H1 (cell line): ENCODE measurements around the gene MATR3. TPM values are rescaled to one million over a fixed set of nuclear protein-coding genes. Genes with fewer than 3 reads are reported as not detected.

ENCODE experiments used
- CTCF ChIA-PET: fragments of 300-600 bp; sonication (Branson Sonifier 250); formaldehyde crosslinking; loops from one replicate; lab custom pipeline; 2021; ENCODE audit not compliant: partially characterized antibody; lab: Charles Lee
- POLR2A ChIA-PET: fragments of 300-600 bp; sonication (Branson Sonifier 250); formaldehyde crosslinking; loops from one replicate; lab custom pipeline; 2021; ENCODE audit warnings: inconsistent platforms; ENCODE audit not compliant: partially characterized antibody; lab: Charles Lee
- DNase-seq, 2 experiments: peaks; one replicate each; pipeline versions ENCODE4 v3.0.0 to v3.0.0-alpha.2; 2010 to 2022; ENCODE audit warnings: low spot score in 2 of 2, low read depth in 1 of 2, mixed read lengths in 1 of 2
- FAIRE-seq: peaks from 2 replicates; lab custom pipeline; 2011; peaks lifted over from hg19 to GRCh38; lab: Jason Lieb, UNC
- H2AFZ ChIP-seq: 2 replicates; pipeline ENCODE4 v1.8.1; 2012; ENCODE audit warnings: low read length, inconsistent platforms
- H2AK5ac ChIP-seq: 2 replicates; pipeline ENCODE4 v1.6.1; 2013; ENCODE audit warnings: low read depth, low read length
- H2BK120ac ChIP-seq: replicated peaks from 2 replicates; pipeline ENCODE3; 2013; ENCODE audit warnings: low read depth, low read length, inconsistent platforms
- H2BK12ac ChIP-seq: 2 replicates; pipeline ENCODE4 v1.6.1; 2013; ENCODE audit warnings: low read depth, low read length
- H2BK15ac ChIP-seq: 2 replicates; pipeline ENCODE4 v1.6.1; 2013; ENCODE audit warnings: low read length
- H2BK20ac ChIP-seq: 2 replicates; pipeline ENCODE4 v1.6.1; 2013; ENCODE audit warnings: low read length
- H2BK5ac ChIP-seq: 2 replicates; pipeline ENCODE4 v1.6.1; 2013; ENCODE audit warnings: low read depth, low read length
- H3K14ac ChIP-seq: 2 replicates; pipeline ENCODE4 v1.6.1; 2013; ENCODE audit warnings: inconsistent platforms; ENCODE audit not compliant: insufficient read length
- H3K18ac ChIP-seq: 2 replicates; pipeline ENCODE4 v1.6.1; 2013; ENCODE audit warnings: low read length; ENCODE audit errors: extremely low read depth
- H3K23ac ChIP-seq: 2 replicates; pipeline ENCODE4 v1.6.1; 2013; ENCODE audit warnings: inconsistent platforms; ENCODE audit not compliant: insufficient read length
- H3K23me2 ChIP-seq: 2 replicates; pipeline ENCODE4 v1.6.1; 2013; ENCODE audit warnings: low read depth, low read length
- H3K27ac ChIP-seq: 2 replicates; pipeline ENCODE4 v1.6.1; 2011; ENCODE audit warnings: low read depth, low read length, inconsistent platforms
- H3K27me3 ChIP-seq, 4 experiments: replicated peaks in 1 of 4; 1 replicate in 1 of 4; 2 replicates in 3 of 4; pipeline versions ENCODE4 v1.6.1 to v1.8.1; 2011 to 2013; ENCODE audit warnings: low read length in 3 of 4, mild to moderate bottlenecking in 3 of 4, inconsistent platforms in 2 of 4, mixed read lengths in 2 of 4, moderate library complexity in 1 of 4; ENCODE audit not compliant: control insufficient read depth in 3 of 4, insufficient read depth in 3 of 4; ENCODE audit errors: extremely low read depth in 1 of 4
- H3K36me3 ChIP-seq, 4 experiments: 2 replicates each; pipeline versions ENCODE4 v1.6.1 to v1.8.1; 2011 to 2013; ENCODE audit warnings: mild to moderate bottlenecking in 4 of 4, low read length in 3 of 4, moderate library complexity in 2 of 4, control low read depth in 1 of 4, inconsistent platforms in 1 of 4; ENCODE audit not compliant: insufficient read depth in 4 of 4, control insufficient read depth in 2 of 4
- H3K4ac ChIP-seq: replicated peaks from 2 replicates; pipeline ENCODE3; 2013; ENCODE audit warnings: low read length, low read depth, mixed read lengths, inconsistent platforms; ENCODE audit not compliant: insufficient read length
- H3K4me1 ChIP-seq, 4 experiments: replicated peaks in 1 of 4; 1 replicate in 1 of 4; 2 replicates in 3 of 4; pipeline versions ENCODE4 v1.6.1 to v1.8.1; 2011 to 2013; ENCODE audit warnings: low read length in 3 of 4, inconsistent platforms in 2 of 4, mixed read lengths in 1 of 4; ENCODE audit not compliant: insufficient read depth in 4 of 4, control insufficient read depth in 3 of 4
- H3K4me2 ChIP-seq, 2 experiments: 2 replicates each; pipeline versions ENCODE4 v1.6.1 to v1.8.1; 2011 to 2013; ENCODE audit warnings: low read depth in 2 of 2, low read length in 2 of 2, control low read depth in 1 of 2, inconsistent platforms in 1 of 2, mild to moderate bottlenecking in 1 of 2; ENCODE audit not compliant: insufficient read depth in 1 of 2
- H3K4me3 ChIP-seq, 4 experiments: fragments of 200-600, 300-600 bp in 1 of 4; sonication (generic), shearing (Covaris generic), sonication (Bioruptor Twin) in 1 of 4; 2 replicates each; pipeline versions ENCODE4 v1.5.1 to v1.8.1; 2011 to 2016; ENCODE audit warnings: low read length in 4 of 4, low read depth in 3 of 4, control low read depth in 2 of 4, inconsistent platforms in 2 of 4, mild to moderate bottlenecking in 2 of 4, mixed read lengths in 1 of 4, moderate library complexity in 1 of 4; ENCODE audit not compliant: insufficient read depth in 2 of 4; ENCODE audit errors: extremely low read depth in 1 of 4
- H3K56ac ChIP-seq: replicated peaks from 2 replicates; pipeline ENCODE3; 2013; ENCODE audit warnings: low read depth, mild to moderate bottlenecking, mixed read lengths, low read length, inconsistent platforms; ENCODE audit not compliant: insufficient read length
- H3K79me1 ChIP-seq: 2 replicates; pipeline ENCODE4 v1.6.1; 2013; ENCODE audit warnings: low read depth, low read length, control low read depth
- H3K79me2 ChIP-seq, 2 experiments: 2 replicates each; pipeline versions ENCODE4 v1.6.1 to v1.8.1; 2012 to 2013; ENCODE audit warnings: low read length in 2 of 2, mild to moderate bottlenecking in 2 of 2, inconsistent platforms in 1 of 2; ENCODE audit not compliant: insufficient read depth in 2 of 2, control insufficient read depth in 1 of 2
- H3K9ac ChIP-seq, 4 experiments: replicated peaks in 1 of 4; 1 replicate in 1 of 4; 2 replicates in 3 of 4; pipeline versions ENCODE4 v1.6.1 to v1.8.1; 2011 to 2013; ENCODE audit warnings: low read depth in 3 of 4, low read length in 3 of 4, control low read depth in 2 of 4, mild to moderate bottlenecking in 2 of 4, moderate library complexity in 2 of 4, inconsistent platforms in 1 of 4; ENCODE audit errors: extremely low read depth in 1 of 4
- H3K9me3 ChIP-seq, 2 experiments: 2 replicates each; pipeline versions ENCODE4 v1.6.1 to v1.8.1; 2012 to 2013; ENCODE audit warnings: mild to moderate bottlenecking in 2 of 2, moderate library complexity in 2 of 2, control low read depth in 1 of 2, inconsistent platforms in 1 of 2, low read depth in 1 of 2, low read length in 1 of 2, mixed read lengths in 1 of 2; ENCODE audit not compliant: insufficient read depth in 2 of 2
- H4K20me1 ChIP-seq, 2 experiments: replicated peaks in 1 of 2; 2 replicates each; pipeline versions ENCODE3 to v1.8.1; 2011 to 2013; ENCODE audit warnings: inconsistent platforms in 2 of 2, low read length in 2 of 2, mild to moderate bottlenecking in 1 of 2; ENCODE audit not compliant: insufficient read depth in 2 of 2, control insufficient read depth in 1 of 2
- H4K5ac ChIP-seq: 2 replicates; pipeline ENCODE4 v1.6.1; 2013; ENCODE audit warnings: low read length, low read depth, mixed read lengths, inconsistent platforms; ENCODE audit not compliant: insufficient read length
- H4K8ac ChIP-seq: 2 replicates; pipeline ENCODE4 v1.8.0; 2013; ENCODE audit warnings: mild to moderate bottlenecking, moderate library complexity, low read length, inconsistent platforms; ENCODE audit not compliant: insufficient read depth; ENCODE audit errors: extremely low read depth
- H4K91ac ChIP-seq: replicated peaks from 2 replicates; pipeline ENCODE3; 2013; ENCODE audit warnings: low read length, mixed read lengths, inconsistent platforms; ENCODE audit not compliant: insufficient read length
- BRCA1 ChIP-seq: IDR thresholded peaks from 2 replicates; pipeline ENCODE4 v1.6.1; 2012; ENCODE audit warnings: low read depth, low read length, improper control_type of control experiment
- CTBP2 ChIP-seq: IDR thresholded peaks from 2 replicates; pipeline ENCODE4 v1.7.0; 2011; ENCODE audit warnings: borderline replicate concordance, mild to moderate bottlenecking, moderate library complexity, mixed read lengths, low read length; ENCODE audit not compliant: insufficient read depth, insufficient read length
- FOSL1 ChIP-seq: IDR thresholded peaks from 2 replicates; pipeline ENCODE4 v1.6.1; 2011; ENCODE audit warnings: mild to moderate bottlenecking, low read depth, low read length, moderate library complexity; ENCODE audit not compliant: insufficient read depth
- KDM1A ChIP-seq: fragments of 200-600, 300-600 bp; sonication (generic); IDR thresholded peaks from 2 replicates; pipeline ENCODE4 v1.7.1; 2016; ENCODE audit warnings: mild to moderate bottlenecking, low read length, borderline replicate concordance
- PHF8 ChIP-seq: fragments of 200-600 bp; sonication (generic); conservative IDR thresholded peaks from 2 replicates; pipeline ENCODE4 v1.7.1; 2012; ENCODE audit warnings: low read depth, mild to moderate bottlenecking, inconsistent platforms, low read length, moderate library complexity
- POLR2AphosphoS5 ChIP-seq: IDR thresholded peaks from 2 replicates; pipeline ENCODE4 v1.6.1; 2011; ENCODE audit warnings: low read depth, low read length
- POU5F1 ChIP-seq: IDR thresholded peaks from 2 replicates; pipeline ENCODE4 v1.6.1; 2011; ENCODE audit warnings: low read depth, mild to moderate bottlenecking, low read length, moderate library complexity
- RAD21 ChIP-seq, 2 experiments: IDR thresholded peaks in 1 of 2; conservative IDR thresholded peaks in 1 of 2; 2 replicates each; pipeline ENCODE4 v1.6.1; 2011; ENCODE audit warnings: low read depth in 2 of 2, low read length in 2 of 2, improper control_type of control experiment in 1 of 2, inconsistent platforms in 1 of 2, mild to moderate bottlenecking in 1 of 2, moderate library complexity in 1 of 2
- RNF2 ChIP-seq: fragments of 200-900, 300-1000 bp; sonication (generic); IDR thresholded peaks from 2 replicates; pipeline ENCODE4 v1.7.1; 2016; ENCODE audit warnings: borderline replicate concordance, low read depth, mild to moderate bottlenecking, antibody characterized with exemption, low read length; ENCODE audit not compliant: poor library complexity, severe bottlenecking; ENCODE audit errors: missing control alignments
- SIN3A ChIP-seq, 2 experiments: IDR thresholded peaks in 1 of 2; conservative IDR thresholded peaks in 1 of 2; 2 replicates each; pipeline ENCODE4 v1.6.1; 2011 to 2012; ENCODE audit warnings: low read length in 2 of 2, improper control_type of control experiment in 1 of 2, low read depth in 1 of 2, mild to moderate bottlenecking in 1 of 2
- SP4 ChIP-seq: IDR thresholded peaks from 2 replicates; pipeline ENCODE4 v1.6.1; 2012; ENCODE audit warnings: low read length, inconsistent platforms
- WGBS, 2 experiments: shearing (Covaris generic) in 1 of 2; methylation state at CpG; one replicate each; pipeline versions ENCODE4 v1.1.6 to v1.1.7; 2013 to 2015; ENCODE audit warnings: low lambda C conversion rate in 2 of 2, mixed read lengths in 2 of 2, inconsistent platforms in 1 of 2, low coverage in 1 of 2, missing lambda C conversion rate in 1 of 2; ENCODE audit not compliant: insufficient replicate concordance in 2 of 2, insufficient coverage in 1 of 2, insufficient read length in 1 of 2; ENCODE audit errors: extremely low coverage in 1 of 2, missing lambda C conversion rate in 1 of 2; 5-methylcytosine and 5-hydroxymethylcytosine counted together
- polyA plus RNA-seq, 7 experiments: library from polyadenylated mRNA; depleted of rRNA in 3 of 7; stranded (reverse) in 5 of 7; unstranded in 2 of 7; fragments of >200 nt in 5 of 7; fragments of 200-250 nt in 2 of 7; gene quantifications; 1 replicate in 5 of 7; 2 replicates in 1 of 7; 4 replicates in 1 of 7; pipeline versions ENCODE4 v1.2.1 to v1.2.3, GENCODE V29; 2011 to 2013; ENCODE audit warnings: missing spikeins in 2 of 7, mixed read lengths in 2 of 7
- total RNA-seq: library from RNA; stranded (reverse); fragmentation: NEBNext Ultra II Directional; extraction: Animal tissue kit (Norgen Biotek cat#: 25700); gene quantifications from 2 replicates; pipeline ENCODE4 v1.2.1, GENCODE V29; 2021
- TF ChIP-seq, protein P1 (sequence below): IDR thresholded peaks from 2 replicates; pipeline ENCODE4 v1.6.1; 2011; ENCODE audit warnings: low read length, improper control_type of control experiment

The MATR3 gene
- total and polyA plus RNA-seq, 2 of the 8 experiments (the other 6 are each of a cell fraction or from before 2014, with no cell fraction given) = 116 to 389 TPM

DNA sequence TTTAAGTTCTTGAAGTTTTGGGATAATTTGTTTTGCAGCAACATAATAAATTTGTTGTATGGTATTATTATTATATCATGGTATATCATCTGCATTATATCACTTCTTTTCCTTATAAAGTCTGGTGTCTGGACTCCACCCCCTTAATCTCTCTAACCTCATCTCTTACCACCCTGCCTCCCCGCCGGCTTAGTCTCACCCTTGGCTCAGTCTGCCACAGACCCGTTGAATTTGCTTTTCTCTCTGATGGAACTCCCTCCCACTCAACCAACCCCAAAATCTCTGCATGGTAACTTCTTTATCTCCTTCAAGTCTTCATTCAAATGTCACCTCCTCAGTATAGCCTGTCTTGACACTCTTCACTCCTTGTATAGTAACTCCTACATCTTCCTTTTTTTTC is 29.6 kb upstream of the MATR3 start:
- H4K20me1 ChIP-seq = no peaks in the 10 kb centered on the region
- H2AK5ac ChIP-seq = no peak overlapping the region
- no peak overlapping the region for H2BK5ac ChIP-seq
- H2BK20ac ChIP-seq = no peak overlapping the region
- H3K56ac ChIP-seq = no peak overlapping the region
- no peaks in the 10 kb centered on the region for H3K27me3 ChIP-seq
- no peak overlapping the region for H3K4me2 ChIP-seq
- POLR2A ChIA-PET = interaction anchor here (1.0 to 51.1 kb wide), 3 partner anchors 9 to 43 kb away, joined by 3 to 1766 read pairs (median 6); partner anchors contain the start of gene MATR3
- H3K36me3 ChIP-seq = no peaks in the 10 kb centered on the region
- H4K5ac ChIP-seq = no peak overlapping the region
- no peak overlapping the region for H4K91ac ChIP-seq
- no peaks in the 10 kb centered on the region; a peak in 1 of 7 replicates for H3K4me1 ChIP-seq
- no peak overlapping the region for H3K23ac ChIP-seq
- H3K79me1 ChIP-seq = no peaks in the 10 kb centered on the region
- no peak overlapping the region for H3K4me3 ChIP-seq
- 91% methylated on average over 3 of the region's 3 CpGs; no CpG with 5 or more reads in 1 of the 2 experiments for WGBS, 2 experiments
- no peak overlapping the region for H3K9ac ChIP-seq
- no peaks in the 10 kb centered on the region for H3K23me2 ChIP-seq
- no peak overlapping the region for H2AFZ ChIP-seq
- H3K14ac ChIP-seq = no peak overlapping the region
- no peak overlapping the region for H3K4ac ChIP-seq
- H2BK15ac ChIP-seq = no peak overlapping the region
- no peak overlapping the region for H4K8ac ChIP-seq
- no peaks in the 10 kb centered on the region for H3K9me3 ChIP-seq
- H2BK120ac ChIP-seq = no peak overlapping the region
- H3K18ac ChIP-seq = no peak overlapping the region
- DNase-seq (no peak), FAIRE-seq (no peak)
- CTCF ChIA-PET = interaction anchor here (0.7 to 1.8 kb wide), 3 partner anchors 9 to 439 kb away, joined by 3 to 4 read pairs (median 4); no protein-coding TSS in a partner anchor
- H2BK12ac ChIP-seq = no peak overlapping the region
- H3K79me2 ChIP-seq = no peaks in the 10 kb centered on the region
- no peak overlapping the region for H3K27ac ChIP-seq
- TF ChIP-seq SIN3A (conservative IDR thresholded peaks at IDR 0.05 in 1 of 2, IDR thresholded peaks at IDR 0.05 in 1 of 2; ENCODE audit: low read depth in 1 of 2, low read length in 2 of 2) = no peak
- TF ChIP-seq BRCA1 = no peak
- no peak for TF ChIP-seq RNF2
- no peak for TF ChIP-seq RAD21 (IDR thresholded peaks at IDR 0.05 in 1 of 2, conservative IDR thresholded peaks at IDR 0.05 in 1 of 2; ENCODE audit: low read depth in 2 of 2, low read length in 2 of 2)
- no peak for TF ChIP-seq POLR2AphosphoS5
- no peak for TF ChIP-seq SP4
- TF ChIP-seq CTBP2 = no peak
- TF ChIP-seq, protein P1, sequence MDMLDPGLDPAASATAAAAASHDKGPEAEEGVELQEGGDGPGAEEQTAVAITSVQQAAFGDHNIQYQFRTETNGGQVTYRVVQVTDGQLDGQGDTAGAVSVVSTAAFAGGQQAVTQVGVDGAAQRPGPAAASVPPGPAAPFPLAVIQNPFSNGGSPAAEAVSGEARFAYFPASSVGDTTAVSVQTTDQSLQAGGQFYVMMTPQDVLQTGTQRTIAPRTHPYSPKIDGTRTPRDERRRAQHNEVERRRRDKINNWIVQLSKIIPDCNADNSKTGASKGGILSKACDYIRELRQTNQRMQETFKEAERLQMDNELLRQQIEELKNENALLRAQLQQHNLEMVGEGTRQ = no peak
- TF ChIP-seq KDM1A = no peak
- no peak for TF ChIP-seq FOSL1
- no peak for TF ChIP-seq POU5F1
- no peak for TF ChIP-seq PHF8
